CD1c-positive myeloid dendritic cell (primary cell): ENCODE results near the gene TTLL7.
A peak's percentile ranks its signal among the peaks of the same experiment; 100 is the strongest.

Experiments used
- DNase-seq: peaks from one replicate; pipeline ENCODE4 v3.0.0-alpha.2; 2016; ENCODE audit errors: extremely low spot score

The TTLL7 gene

DNA sequence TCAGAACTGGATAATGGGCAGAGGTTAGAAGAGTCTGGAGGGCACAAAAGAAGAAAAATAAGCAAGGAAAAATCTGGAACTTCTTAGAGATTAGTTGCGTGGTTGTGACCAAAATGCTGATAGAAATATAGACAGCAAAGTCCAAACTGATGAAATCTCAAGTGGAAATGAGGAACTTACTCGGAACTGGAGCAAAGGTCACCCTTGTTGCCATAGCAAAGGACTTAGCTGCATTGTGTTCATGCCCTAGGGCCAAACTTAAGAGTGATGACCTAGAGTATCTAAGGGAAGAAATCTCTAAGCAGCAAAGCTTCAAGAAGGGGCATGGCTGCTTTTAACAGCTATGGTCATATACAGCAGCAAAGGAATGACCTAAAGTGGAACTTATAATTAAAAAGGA lies 180.0 kb downstream of the TTLL7 start:
- DNase-seq: peak; percentile 88

- no peak for DNase-seq
Measured at GRCh38 chr1:83816836-83817235, 182.1 kb downstream of the TTLL7 start.

GRCh38 chr1:83815330-83815729 lies 183.6 kb downstream of the TTLL7 start:
- DNase-seq: no peak
